H1 (cell line): ENCODE measurements around the gene GPRIN3. TPM values are rescaled to one million over a fixed set of nuclear protein-coding genes. Genes with fewer than 3 reads are reported as not detected.

Experiments
- CTCF ChIA-PET: fragments of 300-600 bp; sonication (Branson Sonifier 250); formaldehyde crosslinking; loops from one replicate; lab custom pipeline; 2021; ENCODE audit not compliant: partially characterized antibody; lab: Charles Lee
- POLR2A ChIA-PET: fragments of 300-600 bp; sonication (Branson Sonifier 250); formaldehyde crosslinking; loops from one replicate; lab custom pipeline; 2021; ENCODE audit warnings: inconsistent platforms; ENCODE audit not compliant: partially characterized antibody; lab: Charles Lee
- DNase-seq, 2 experiments: peaks; one replicate each; pipeline versions ENCODE4 v3.0.0 to v3.0.0-alpha.2; 2010 to 2022; ENCODE audit warnings: low spot score in 2 of 2, low read depth in 1 of 2, mixed read lengths in 1 of 2
- FAIRE-seq: peaks from 2 replicates; lab custom pipeline; 2011; peaks lifted over from hg19 to GRCh38; lab: Jason Lieb, UNC
- H2AFZ ChIP-seq: 2 replicates; pipeline ENCODE4 v1.8.1; 2012; ENCODE audit warnings: low read length, inconsistent platforms
- H2AK5ac ChIP-seq: 2 replicates; pipeline ENCODE4 v1.6.1; 2013; ENCODE audit warnings: low read depth, low read length
- H2BK120ac ChIP-seq: replicated peaks from 2 replicates; pipeline ENCODE3; 2013; ENCODE audit warnings: low read depth, low read length, inconsistent platforms
- H2BK12ac ChIP-seq: 2 replicates; pipeline ENCODE4 v1.6.1; 2013; ENCODE audit warnings: low read depth, low read length
- H2BK15ac ChIP-seq: 2 replicates; pipeline ENCODE4 v1.6.1; 2013; ENCODE audit warnings: low read length
- H2BK20ac ChIP-seq: 2 replicates; pipeline ENCODE4 v1.6.1; 2013; ENCODE audit warnings: low read length
- H2BK5ac ChIP-seq: 2 replicates; pipeline ENCODE4 v1.6.1; 2013; ENCODE audit warnings: low read depth, low read length
- H3K14ac ChIP-seq: 2 replicates; pipeline ENCODE4 v1.6.1; 2013; ENCODE audit warnings: inconsistent platforms; ENCODE audit not compliant: insufficient read length
- H3K18ac ChIP-seq: 2 replicates; pipeline ENCODE4 v1.6.1; 2013; ENCODE audit warnings: low read length; ENCODE audit errors: extremely low read depth
- H3K23ac ChIP-seq: 2 replicates; pipeline ENCODE4 v1.6.1; 2013; ENCODE audit warnings: inconsistent platforms; ENCODE audit not compliant: insufficient read length
- H3K23me2 ChIP-seq: 2 replicates; pipeline ENCODE4 v1.6.1; 2013; ENCODE audit warnings: low read depth, low read length
- H3K27ac ChIP-seq: 2 replicates; pipeline ENCODE4 v1.6.1; 2011; ENCODE audit warnings: low read depth, low read length, inconsistent platforms
- H3K27me3 ChIP-seq, 4 experiments: replicated peaks in 1 of 4; 1 replicate in 1 of 4; 2 replicates in 3 of 4; pipeline versions ENCODE4 v1.6.1 to v1.8.1; 2011 to 2013; ENCODE audit warnings: low read length in 3 of 4, mild to moderate bottlenecking in 3 of 4, inconsistent platforms in 2 of 4, mixed read lengths in 2 of 4, moderate library complexity in 1 of 4; ENCODE audit not compliant: control insufficient read depth in 3 of 4, insufficient read depth in 3 of 4; ENCODE audit errors: extremely low read depth in 1 of 4
- H3K36me3 ChIP-seq, 4 experiments: 2 replicates each; pipeline versions ENCODE4 v1.6.1 to v1.8.1; 2011 to 2013; ENCODE audit warnings: mild to moderate bottlenecking in 4 of 4, low read length in 3 of 4, moderate library complexity in 2 of 4, control low read depth in 1 of 4, inconsistent platforms in 1 of 4; ENCODE audit not compliant: insufficient read depth in 4 of 4, control insufficient read depth in 2 of 4
- H3K4ac ChIP-seq: replicated peaks from 2 replicates; pipeline ENCODE3; 2013; ENCODE audit warnings: low read length, low read depth, mixed read lengths, inconsistent platforms; ENCODE audit not compliant: insufficient read length
- H3K4me1 ChIP-seq, 4 experiments: replicated peaks in 1 of 4; 1 replicate in 1 of 4; 2 replicates in 3 of 4; pipeline versions ENCODE4 v1.6.1 to v1.8.1; 2011 to 2013; ENCODE audit warnings: low read length in 3 of 4, inconsistent platforms in 2 of 4, mixed read lengths in 1 of 4; ENCODE audit not compliant: insufficient read depth in 4 of 4, control insufficient read depth in 3 of 4
- H3K4me2 ChIP-seq, 2 experiments: 2 replicates each; pipeline versions ENCODE4 v1.6.1 to v1.8.1; 2011 to 2013; ENCODE audit warnings: low read depth in 2 of 2, low read length in 2 of 2, control low read depth in 1 of 2, inconsistent platforms in 1 of 2, mild to moderate bottlenecking in 1 of 2; ENCODE audit not compliant: insufficient read depth in 1 of 2
- H3K4me3 ChIP-seq, 4 experiments: fragments of 200-600, 300-600 bp in 1 of 4; sonication (generic), shearing (Covaris generic), sonication (Bioruptor Twin) in 1 of 4; 2 replicates each; pipeline versions ENCODE4 v1.5.1 to v1.8.1; 2011 to 2016; ENCODE audit warnings: low read length in 4 of 4, low read depth in 3 of 4, control low read depth in 2 of 4, inconsistent platforms in 2 of 4, mild to moderate bottlenecking in 2 of 4, mixed read lengths in 1 of 4, moderate library complexity in 1 of 4; ENCODE audit not compliant: insufficient read depth in 2 of 4; ENCODE audit errors: extremely low read depth in 1 of 4
- H3K56ac ChIP-seq: replicated peaks from 2 replicates; pipeline ENCODE3; 2013; ENCODE audit warnings: low read depth, mild to moderate bottlenecking, mixed read lengths, low read length, inconsistent platforms; ENCODE audit not compliant: insufficient read length
- H3K79me1 ChIP-seq: 2 replicates; pipeline ENCODE4 v1.6.1; 2013; ENCODE audit warnings: low read depth, low read length, control low read depth
- H3K79me2 ChIP-seq, 2 experiments: 2 replicates each; pipeline versions ENCODE4 v1.6.1 to v1.8.1; 2012 to 2013; ENCODE audit warnings: low read length in 2 of 2, mild to moderate bottlenecking in 2 of 2, inconsistent platforms in 1 of 2; ENCODE audit not compliant: insufficient read depth in 2 of 2, control insufficient read depth in 1 of 2
- H3K9ac ChIP-seq, 4 experiments: replicated peaks in 1 of 4; 1 replicate in 1 of 4; 2 replicates in 3 of 4; pipeline versions ENCODE4 v1.6.1 to v1.8.1; 2011 to 2013; ENCODE audit warnings: low read depth in 3 of 4, low read length in 3 of 4, control low read depth in 2 of 4, mild to moderate bottlenecking in 2 of 4, moderate library complexity in 2 of 4, inconsistent platforms in 1 of 4; ENCODE audit errors: extremely low read depth in 1 of 4
- H3K9me3 ChIP-seq, 2 experiments: 2 replicates each; pipeline versions ENCODE4 v1.6.1 to v1.8.1; 2012 to 2013; ENCODE audit warnings: mild to moderate bottlenecking in 2 of 2, moderate library complexity in 2 of 2, control low read depth in 1 of 2, inconsistent platforms in 1 of 2, low read depth in 1 of 2, low read length in 1 of 2, mixed read lengths in 1 of 2; ENCODE audit not compliant: insufficient read depth in 2 of 2
- H4K20me1 ChIP-seq, 2 experiments: replicated peaks in 1 of 2; 2 replicates each; pipeline versions ENCODE3 to v1.8.1; 2011 to 2013; ENCODE audit warnings: inconsistent platforms in 2 of 2, low read length in 2 of 2, mild to moderate bottlenecking in 1 of 2; ENCODE audit not compliant: insufficient read depth in 2 of 2, control insufficient read depth in 1 of 2
- H4K5ac ChIP-seq: 2 replicates; pipeline ENCODE4 v1.6.1; 2013; ENCODE audit warnings: low read length, low read depth, mixed read lengths, inconsistent platforms; ENCODE audit not compliant: insufficient read length
- H4K8ac ChIP-seq: 2 replicates; pipeline ENCODE4 v1.8.0; 2013; ENCODE audit warnings: mild to moderate bottlenecking, moderate library complexity, low read length, inconsistent platforms; ENCODE audit not compliant: insufficient read depth; ENCODE audit errors: extremely low read depth
- H4K91ac ChIP-seq: replicated peaks from 2 replicates; pipeline ENCODE3; 2013; ENCODE audit warnings: low read length, mixed read lengths, inconsistent platforms; ENCODE audit not compliant: insufficient read length
- ATF2 ChIP-seq: IDR thresholded peaks from 2 replicates; pipeline ENCODE4 v1.6.1; 2012; ENCODE audit warnings: low read length, inconsistent platforms
- MAX ChIP-seq: IDR thresholded peaks from 2 replicates; pipeline ENCODE4 v1.6.1; 2012; ENCODE audit warnings: inconsistent platforms
- TAF7 ChIP-seq: optimal IDR thresholded peaks from 2 replicates; pipeline ENCODE3; 2011; ENCODE audit warnings: low read depth, mild to moderate bottlenecking, inconsistent platforms, low read length, moderate library complexity, borderline replicate concordance
- WGBS, 2 experiments: shearing (Covaris generic) in 1 of 2; methylation state at CpG; one replicate each; pipeline versions ENCODE4 v1.1.6 to v1.1.7; 2013 to 2015; ENCODE audit warnings: low lambda C conversion rate in 2 of 2, mixed read lengths in 2 of 2, inconsistent platforms in 1 of 2, low coverage in 1 of 2, missing lambda C conversion rate in 1 of 2; ENCODE audit not compliant: insufficient replicate concordance in 2 of 2, insufficient coverage in 1 of 2, insufficient read length in 1 of 2; ENCODE audit errors: extremely low coverage in 1 of 2, missing lambda C conversion rate in 1 of 2; 5-methylcytosine and 5-hydroxymethylcytosine counted together
- polyA plus RNA-seq, 7 experiments: library from polyadenylated mRNA; depleted of rRNA in 3 of 7; stranded (reverse) in 5 of 7; unstranded in 2 of 7; fragments of >200 nt in 5 of 7; fragments of 200-250 nt in 2 of 7; gene quantifications; 1 replicate in 5 of 7; 2 replicates in 1 of 7; 4 replicates in 1 of 7; pipeline versions ENCODE4 v1.2.1 to v1.2.3, GENCODE V29; 2011 to 2013; ENCODE audit warnings: missing spikeins in 2 of 7, mixed read lengths in 2 of 7
- total RNA-seq: library from RNA; stranded (reverse); fragmentation: NEBNext Ultra II Directional; extraction: Animal tissue kit (Norgen Biotek cat#: 25700); gene quantifications from 2 replicates; pipeline ENCODE4 v1.2.1, GENCODE V29; 2021
- TF ChIP-seq, protein P1 (sequence below): IDR thresholded peaks from 2 replicates; pipeline ENCODE4 v1.6.1; 2012; ENCODE audit warnings: inconsistent platforms

The GPRIN3 gene
- total and polyA plus RNA-seq, 2 of the 8 experiments (the other 6 are each of a cell fraction or from before 2014, with no cell fraction given): 0.17 to 1.4 TPM

GRCh38 chr4:89316931-89317366, 9.3 kb upstream of the GPRIN3 start:
- Histone ChIP-seq H3K36me3 (no peaks in the 10 kb centered on the region), H3K79me1 (no peaks in the 10 kb centered on the region), H3K18ac (no peak overlapping the region), H2AK5ac (no peak overlapping the region), H3K14ac (no peak overlapping the region), H3K27me3 (no peaks in the 10 kb centered on the region), H2BK120ac (no peak overlapping the region), H3K4me2 (no peak overlapping the region), H2AFZ (no peak overlapping the region), H2BK20ac (no peak overlapping the region), H4K8ac (no peak overlapping the region), H3K27ac (no peak overlapping the region), H4K91ac (no peak overlapping the region), H4K5ac (no peak overlapping the region), H3K23me2 (no peaks in the 10 kb centered on the region), H4K20me1 (no peaks in the 10 kb centered on the region), H2BK15ac (no peak overlapping the region), H3K4me3 (no peak overlapping the region), H3K9me3 (no peaks in the 10 kb centered on the region), H3K79me2 (no peaks in the 10 kb centered on the region), H3K4me1 (no peaks in the 10 kb centered on the region), H2BK12ac (no peak overlapping the region), H3K23ac (no peak overlapping the region), H3K56ac (no peak overlapping the region), H3K4ac (no peak overlapping the region), H2BK5ac (no peak overlapping the region), H3K9ac (no peak overlapping the region)
- DNase-seq (no peak), FAIRE-seq (no peak)
- CTCF ChIA-PET: interaction anchor here (1.1 kb wide), 2 partner anchors 18 to 60 kb away, joined by 3 to 4 read pairs; no protein-coding TSS in a partner anchor
- 85% methylated on average over 3 of the region's 3 CpGs; no CpG with 5 or more reads in 1 of the 2 experiments for WGBS, 2 experiments
- TF ChIP-seq TAF7: no peak
- no peak for TF ChIP-seq MAX
- TF ChIP-seq, protein P1, sequence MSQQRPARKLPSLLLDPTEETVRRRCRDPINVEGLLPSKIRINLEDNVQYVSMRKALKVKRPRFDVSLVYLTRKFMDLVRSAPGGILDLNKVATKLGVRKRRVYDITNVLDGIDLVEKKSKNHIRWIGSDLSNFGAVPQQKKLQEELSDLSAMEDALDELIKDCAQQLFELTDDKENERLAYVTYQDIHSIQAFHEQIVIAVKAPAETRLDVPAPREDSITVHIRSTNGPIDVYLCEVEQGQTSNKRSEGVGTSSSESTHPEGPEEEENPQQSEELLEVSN: no peak
- no peak for TF ChIP-seq ATF2
- POLR2A ChIA-PET: no interaction called here
